ENCODE measurements around the gene AEN.

AEN gene

GRCh38 chr15:88579322-88579721 lies 41.8 kb upstream of the AEN start:
- H3K36me3 ChIP-seq (ENCODE audit: low read depth): no peaks in the 10 kb centered on the region
- no peak overlapping the region for H3K4me3 ChIP-seq (ENCODE audit: severe bottlenecking)
- no peaks in the 10 kb centered on the region for H3K9me3 ChIP-seq (ENCODE audit: severe bottlenecking)
- DNase-seq (ENCODE audit: low spot score) (no peak), ATAC-seq (ENCODE audit: low read depth) (no peak)
- no peaks in the 10 kb centered on the region for H3K27me3 ChIP-seq (ENCODE audit: insufficient read depth, poor library complexity, severe bottlenecking)
- TF ChIP-seq CTCF (IDR thresholded peaks at IDR 0.05; ENCODE audit: poor library complexity, severe bottlenecking): no peak
- H3K4me1 ChIP-seq (ENCODE audit: insufficient read depth, poor library complexity, severe bottlenecking): no peaks in the 10 kb centered on the region
- H3K27ac ChIP-seq (ENCODE audit: poor library complexity, severe bottlenecking): no peak overlapping the region

DNA sequence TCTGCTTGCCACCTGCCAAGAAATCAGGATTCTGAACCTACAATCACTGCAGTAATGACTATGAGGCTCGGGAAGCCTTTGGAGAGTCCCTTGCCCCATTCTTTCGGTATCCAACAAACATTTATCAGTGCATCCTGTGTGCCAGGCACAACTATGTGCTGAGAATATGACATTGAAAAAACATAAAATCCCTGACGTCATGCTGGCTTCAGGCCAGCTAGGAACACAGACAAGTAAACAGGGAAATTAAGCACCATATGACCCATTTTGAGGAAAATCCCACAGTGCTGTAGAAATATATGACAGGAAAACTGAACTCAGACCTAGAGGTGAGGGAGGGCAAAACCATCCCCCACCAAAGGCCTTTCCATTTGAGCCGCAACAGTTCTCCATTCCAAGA lies 40.6 kb upstream of the AEN start:
- no peak for ATAC-seq (ENCODE audit: low read depth)

GRCh38 chr15:88586401-88587162 lies 34.6 kb upstream of the AEN start:
- Histone ChIP-seq H3K36me3 (ENCODE audit: low read depth) (no peaks in the 10 kb centered on the region), H3K9me3 (ENCODE audit: severe bottlenecking) (no peaks in the 10 kb centered on the region), H3K4me3 (ENCODE audit: severe bottlenecking) (no peak overlapping the region), H3K4me1 (ENCODE audit: insufficient read depth, poor library complexity, severe bottlenecking) (peaks cover 12% of the 10 kb centered on the region), H3K27ac (ENCODE audit: poor library complexity, severe bottlenecking) (no peak overlapping the region), H3K27me3 (ENCODE audit: insufficient read depth, poor library complexity, severe bottlenecking) (peaks cover 11% of the 10 kb centered on the region)
- TF ChIP-seq CTCF (IDR thresholded peaks at IDR 0.05; ENCODE audit: poor library complexity, severe bottlenecking): no peak
- ATAC-seq (ENCODE audit: low read depth) (peak; percentile 98), DNase-seq (ENCODE audit: low spot score) (no peak)

More for the DNA sequence above, 40.6 kb upstream of the AEN start:
- Histone ChIP-seq H3K4me1 (ENCODE audit: insufficient read depth, poor library complexity, severe bottlenecking) (no peaks in the 10 kb centered on the region), H3K36me3 (ENCODE audit: low read depth) (no peaks in the 10 kb centered on the region), H3K27me3 (ENCODE audit: insufficient read depth, poor library complexity, severe bottlenecking) (peaks cover 6% of the 10 kb centered on the region), H3K9me3 (ENCODE audit: severe bottlenecking) (no peaks in the 10 kb centered on the region), H3K4me3 (ENCODE audit: severe bottlenecking) (no peak overlapping the region), H3K27ac (ENCODE audit: poor library complexity, severe bottlenecking) (no peak overlapping the region)
- no peak for DNase-seq (ENCODE audit: low spot score)
- TF ChIP-seq CTCF (IDR thresholded peaks at IDR 0.05; ENCODE audit: poor library complexity, severe bottlenecking): no peak

- no peak for TF ChIP-seq CTCF (IDR thresholded peaks at IDR 0.05; ENCODE audit: poor library complexity, severe bottlenecking)
- H3K4me1 ChIP-seq (ENCODE audit: insufficient read depth, poor library complexity, severe bottlenecking): peaks cover 17% of the 10 kb centered on the region
- H3K27me3 ChIP-seq (ENCODE audit: insufficient read depth, poor library complexity, severe bottlenecking): peaks cover 11% of the 10 kb centered on the region
- H3K4me3 ChIP-seq (ENCODE audit: severe bottlenecking): no peak overlapping the region
- no peaks in the 10 kb centered on the region for H3K36me3 ChIP-seq (ENCODE audit: low read depth)
- ATAC-seq (ENCODE audit: low read depth) (no peak), DNase-seq (ENCODE audit: low spot score) (no peak)
- H3K9me3 ChIP-seq (ENCODE audit: severe bottlenecking): no peaks in the 10 kb centered on the region
- no peak overlapping the region for H3K27ac ChIP-seq (ENCODE audit: poor library complexity, severe bottlenecking)
These were observed 30.4 kb upstream of the AEN start for GRCh38 chr15:88590759-88591158.

DNA sequence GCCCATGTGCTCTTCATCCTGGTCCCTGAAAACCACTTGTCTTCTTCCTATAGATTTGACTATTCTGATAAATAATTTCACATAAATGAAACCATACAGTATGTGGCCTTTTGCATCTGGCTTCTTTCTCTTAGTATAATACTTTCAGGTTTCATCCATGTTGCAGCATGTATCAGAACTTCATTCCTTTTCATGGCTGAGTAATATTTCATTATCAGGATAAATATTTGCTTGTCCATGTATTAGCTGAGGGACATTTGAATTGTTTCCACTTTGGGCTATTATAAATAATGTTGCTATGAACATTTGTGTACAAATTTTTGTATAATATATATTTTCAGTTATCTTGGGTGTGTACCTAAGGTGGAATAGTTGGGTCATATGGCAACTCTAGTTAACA lies 29.8 kb upstream of the AEN start:
- H3K27me3 ChIP-seq (ENCODE audit: insufficient read depth, poor library complexity, severe bottlenecking): peaks cover 11% of the 10 kb centered on the region

More for the DNA sequence above, 29.8 kb upstream of the AEN start:
- DNase-seq (ENCODE audit: low spot score) (no peak), ATAC-seq (ENCODE audit: low read depth) (no peak)
- no peak for TF ChIP-seq CTCF (IDR thresholded peaks at IDR 0.05; ENCODE audit: poor library complexity, severe bottlenecking)
- Histone ChIP-seq H3K36me3 (ENCODE audit: low read depth) (no peaks in the 10 kb centered on the region), H3K4me1 (ENCODE audit: insufficient read depth, poor library complexity, severe bottlenecking) (peaks cover 17% of the 10 kb centered on the region), H3K27ac (ENCODE audit: poor library complexity, severe bottlenecking) (no peak overlapping the region), H3K4me3 (ENCODE audit: severe bottlenecking) (no peak overlapping the region), H3K9me3 (ENCODE audit: severe bottlenecking) (no peaks in the 10 kb centered on the region)
